KMS-11 (cell line): Measurements from ENCODE around the gene WDR36.

Experiments
- H2AFZ ChIP-seq: fragments of 200-600 bp; sonication (generic); 2 replicates; pipeline ENCODE4 v1.6.1; 2016; ENCODE audit warnings: antibody characterized with exemption, mixed run types, low read depth
- H3K27ac ChIP-seq: fragments of 200-600 bp; sonication (generic); 2 replicates; pipeline ENCODE4 v1.6.1; 2016; ENCODE audit warnings: mild to moderate bottlenecking, mixed run types
- H3K27me3 ChIP-seq: fragments of 200-600 bp; sonication (generic); 2 replicates; pipeline ENCODE4 v1.6.1; 2017; ENCODE audit warnings: mild to moderate bottlenecking, low read depth, mixed run types, moderate library complexity; ENCODE audit not compliant: insufficient read depth
- H3K36me3 ChIP-seq: fragments of 200-600 bp; sonication (generic); 2 replicates; pipeline ENCODE4 v1.6.1; 2017; ENCODE audit warnings: mild to moderate bottlenecking, mixed run types; ENCODE audit not compliant: insufficient read depth
- H3K4me1 ChIP-seq: fragments of 200-600 bp; sonication (generic); 2 replicates; pipeline ENCODE4 v1.6.1; 2016; ENCODE audit warnings: mild to moderate bottlenecking, low read depth, mixed run types; ENCODE audit not compliant: poor library complexity, severe bottlenecking
- H3K4me2 ChIP-seq: fragments of 200-600 bp; sonication (generic); 2 replicates; pipeline ENCODE4 v1.7.0; 2016; ENCODE audit warnings: mild to moderate bottlenecking, mixed run types
- H3K4me3 ChIP-seq: fragments of 200-600 bp; sonication (generic); IDR thresholded peaks from 2 replicates; pipeline ENCODE4 v1.6.1; 2017; ENCODE audit warnings: low read depth, low read length, mixed read lengths; ENCODE audit not compliant: insufficient read depth
- H3K79me2 ChIP-seq: fragments of 200-600 bp; sonication (generic); 2 replicates; pipeline ENCODE4 v1.6.1; 2016; ENCODE audit warnings: low read depth, mixed run types; ENCODE audit not compliant: insufficient read depth
- H3K9ac ChIP-seq: fragments of 200-600 bp; sonication (generic); 2 replicates; pipeline ENCODE4 v1.6.1; 2016; ENCODE audit warnings: mild to moderate bottlenecking, mixed run types
- H4K20me1 ChIP-seq: fragments of 200-600 bp; sonication (generic); 2 replicates; pipeline ENCODE4 v1.6.1; 2016; ENCODE audit warnings: mild to moderate bottlenecking, mixed run types; ENCODE audit not compliant: insufficient read depth
- CTCF ChIP-seq: fragments of 200-600 bp; sonication (generic); conservative IDR thresholded peaks from 2 replicates; pipeline ENCODE4 v1.6.1; 2017; ENCODE audit warnings: low read depth, mild to moderate bottlenecking, antibody characterized with exemption, low read length, moderate library complexity, mixed read lengths

Gene WDR36

GRCh38 chr5:111083323-111083722 is 8.8 kb upstream of the WDR36 start:
- Histone ChIP-seq H3K4me1 (no peaks in the 10 kb centered on the region), H3K36me3 (no peaks in the 10 kb centered on the region), H2AFZ (no peak overlapping the region), H3K27me3 (no peaks in the 10 kb centered on the region), H3K27ac (no peak overlapping the region), H3K4me2 (no peak overlapping the region), H3K4me3 (no peak overlapping the region), H4K20me1 (no peaks in the 10 kb centered on the region), H3K9ac (no peak overlapping the region), H3K79me2 (no peaks in the 10 kb centered on the region)
- TF ChIP-seq CTCF: no peak

- peaks cover 6% of the 10 kb centered on the region; the same call in 1 of the 2 replicates for H3K36me3 ChIP-seq
- no peak overlapping the region for H3K9ac ChIP-seq
- H3K4me1 ChIP-seq: peaks cover 21% of the 10 kb centered on the region
- peaks cover 23% of the 10 kb centered on the region; the same call in 1 of the 2 replicates for H4K20me1 ChIP-seq
- H3K4me2 ChIP-seq: no peak overlapping the region
- H3K79me2 ChIP-seq: peaks cover 45% of the 10 kb centered on the region
- TF ChIP-seq CTCF: no peak
- H3K27me3 ChIP-seq: no peaks in the 10 kb centered on the region
- no peak overlapping the region for H3K27ac ChIP-seq
- no peak overlapping the region for H2AFZ ChIP-seq
- no peak overlapping the region for H3K4me3 ChIP-seq
Observed at GRCh38 chr5:111095982-111096381, 3.8 kb downstream of the WDR36 start.

- TF ChIP-seq CTCF: no peak
- Histone ChIP-seq H2AFZ (no peak overlapping the region), H3K9ac (no peak overlapping the region), H4K20me1 (peaks cover 12% of the 10 kb centered on the region; the same call in 1 of the 2 replicates), H3K4me2 (no peak overlapping the region), H3K36me3 (peaks cover 6% of the 10 kb centered on the region; the same call in 1 of the 2 replicates), H3K4me3 (no peak overlapping the region), H3K79me2 (peaks cover 24% of the 10 kb centered on the region), H3K27me3 (no peaks in the 10 kb centered on the region), H3K4me1 (peaks cover 10% of the 10 kb centered on the region), H3K27ac (no peak overlapping the region)
Observed at GRCh38 chr5:111099058-111099778, 7.1 kb downstream of the WDR36 start.

- H3K79me2 ChIP-seq: no peaks in the 10 kb centered on the region
- H3K4me3 ChIP-seq: no peak overlapping the region
- H3K4me2 ChIP-seq: no peak overlapping the region
- H3K27me3 ChIP-seq: no peaks in the 10 kb centered on the region
- peaks cover 24% of the 10 kb centered on the region for H3K36me3 ChIP-seq
- no peak overlapping the region for H3K27ac ChIP-seq
- H2AFZ ChIP-seq: no peak overlapping the region
- peaks cover 7% of the 10 kb centered on the region for H3K4me1 ChIP-seq
- H4K20me1 ChIP-seq: no peaks in the 10 kb centered on the region
- H3K9ac ChIP-seq: no peak overlapping the region
- no peak for TF ChIP-seq CTCF
Observed at GRCh38 chr5:111106320-111106948, 14.3 kb downstream of the WDR36 start.
